ENCODE results near the gene CDH4. TPM values are rescaled to one million over a fixed set of nuclear protein-coding genes. Genes with fewer than 3 reads are reported as not detected.

CDH4 gene
- total and polyA plus RNA-seq, 2 donors from 2014 or later = 1.1 TPM; not detected in 1

DNA sequence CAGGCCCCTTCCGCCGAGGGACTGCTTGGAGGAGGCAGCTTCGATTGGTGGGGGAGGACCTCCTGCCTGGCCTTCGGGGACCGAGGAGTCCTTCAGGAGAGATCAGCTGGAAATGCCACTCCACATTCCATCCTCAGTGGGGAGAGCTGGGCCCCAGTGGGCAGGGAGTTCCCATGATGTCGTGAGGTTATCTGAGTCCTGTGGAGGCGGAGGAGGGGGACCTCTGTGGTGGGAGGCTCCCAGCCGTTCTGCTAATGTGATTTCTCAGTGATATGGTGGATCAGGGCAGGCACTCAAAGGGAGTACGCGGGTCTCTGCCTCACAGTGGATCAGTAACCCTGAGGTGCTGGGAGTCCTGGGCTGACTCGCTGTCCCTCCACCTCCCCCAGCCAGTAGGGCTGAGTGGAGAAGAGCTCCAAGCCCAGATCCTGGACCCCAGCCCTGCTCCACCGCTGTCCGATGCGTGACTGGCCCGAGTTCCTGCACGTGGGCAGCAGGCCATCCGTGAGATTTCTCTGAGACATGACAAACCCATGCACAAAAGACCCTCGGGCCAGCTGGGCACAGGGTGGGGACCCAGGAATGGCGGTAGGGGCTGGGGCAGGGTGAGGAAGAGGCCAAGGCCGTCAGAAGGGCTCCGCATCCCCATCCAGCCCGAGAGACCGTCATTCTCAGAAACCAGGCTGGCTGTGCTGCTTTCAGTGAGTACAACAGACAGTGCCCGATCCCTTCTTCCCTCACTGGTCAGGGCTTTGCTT lies 617.9 kb downstream of the CDH4 start:
- Histone ChIP-seq H3K4me1 (ENCODE audit: control insufficient read depth in 2 of 3, insufficient read depth in 2 of 3, low read depth in 1 of 3, low read length in 3 of 3) (no peaks in the 10 kb centered on the region), H3K27me3 (ENCODE audit: control insufficient read depth, insufficient read depth, low read length) (no peaks in the 10 kb centered on the region), H3K9me3 (ENCODE audit: control insufficient read depth in 2 of 3, insufficient read depth in 1 of 3, low read length in 3 of 3) (no peaks in the 10 kb centered on the region), H3K4me3 (ENCODE audit: low read length in 3 of 3) (no peak overlapping the region), H3K9ac (ENCODE audit: low read length in 3 of 3) (no peak overlapping the region), H3K27ac (ENCODE audit: low read depth in 2 of 2, low read length in 2 of 2) (no peak overlapping the region), H3K36me3 (ENCODE audit: control insufficient read depth in 2 of 3, insufficient read depth in 3 of 3, low read length in 3 of 3) (no peaks in the 10 kb centered on the region)
- intact Hi-C loops (cut with DNase I) = no loop called here
- TF ChIP-seq, protein P1, sequence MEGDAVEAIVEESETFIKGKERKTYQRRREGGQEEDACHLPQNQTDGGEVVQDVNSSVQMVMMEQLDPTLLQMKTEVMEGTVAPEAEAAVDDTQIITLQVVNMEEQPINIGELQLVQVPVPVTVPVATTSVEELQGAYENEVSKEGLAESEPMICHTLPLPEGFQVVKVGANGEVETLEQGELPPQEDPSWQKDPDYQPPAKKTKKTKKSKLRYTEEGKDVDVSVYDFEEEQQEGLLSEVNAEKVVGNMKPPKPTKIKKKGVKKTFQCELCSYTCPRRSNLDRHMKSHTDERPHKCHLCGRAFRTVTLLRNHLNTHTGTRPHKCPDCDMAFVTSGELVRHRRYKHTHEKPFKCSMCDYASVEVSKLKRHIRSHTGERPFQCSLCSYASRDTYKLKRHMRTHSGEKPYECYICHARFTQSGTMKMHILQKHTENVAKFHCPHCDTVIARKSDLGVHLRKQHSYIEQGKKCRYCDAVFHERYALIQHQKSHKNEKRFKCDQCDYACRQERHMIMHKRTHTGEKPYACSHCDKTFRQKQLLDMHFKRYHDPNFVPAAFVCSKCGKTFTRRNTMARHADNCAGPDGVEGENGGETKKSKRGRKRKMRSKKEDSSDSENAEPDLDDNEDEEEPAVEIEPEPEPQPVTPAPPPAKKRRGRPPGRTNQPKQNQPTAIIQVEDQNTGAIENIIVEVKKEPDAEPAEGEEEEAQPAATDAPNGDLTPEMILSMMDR (IDR thresholded peaks at IDR 0.05; ENCODE audit: borderline replicate concordance, extremely low read depth, insufficient read depth) = no peak
- DNase-seq (no peak), FAIRE-seq (no peak)

DNA sequence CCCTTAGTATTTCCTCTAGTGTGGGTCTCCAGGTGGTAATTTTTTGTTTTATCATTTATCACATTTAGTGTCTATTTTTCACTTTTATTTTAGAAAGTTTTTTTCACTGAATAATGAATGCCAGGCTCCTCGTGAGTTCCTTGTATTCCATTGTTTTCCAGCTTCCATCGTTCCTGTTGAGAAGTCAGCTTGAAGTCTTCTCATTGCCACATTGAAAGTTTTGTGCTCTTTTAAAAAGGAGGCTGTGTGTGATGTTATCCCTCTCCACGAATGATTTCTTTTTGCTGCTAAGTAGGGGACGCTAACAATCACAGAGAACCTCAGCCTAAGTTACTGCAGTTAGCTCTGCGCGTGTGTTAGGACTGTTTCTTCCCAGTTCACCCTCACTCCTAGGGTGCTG lies 619.1 kb downstream of the CDH4 start:
- no peaks in the 10 kb centered on the region for H3K36me3 ChIP-seq (ENCODE audit: control insufficient read depth in 2 of 3, insufficient read depth in 3 of 3, low read length in 3 of 3)
- no peak overlapping the region for H3K27ac ChIP-seq (ENCODE audit: low read depth in 2 of 2, low read length in 2 of 2)
- H3K27me3 ChIP-seq (ENCODE audit: control insufficient read depth, insufficient read depth, low read length) = no peaks in the 10 kb centered on the region
- DNase-seq (no peak), FAIRE-seq (no peak)
- TF ChIP-seq, protein P1 (IDR thresholded peaks at IDR 0.05; ENCODE audit: borderline replicate concordance, extremely low read depth, insufficient read depth) = no peak
- no peak overlapping the region for H3K4me3 ChIP-seq (ENCODE audit: low read length in 3 of 3)
- intact Hi-C loops (cut with DNase I) = no loop called here
- H3K9ac ChIP-seq (ENCODE audit: low read length in 3 of 3) = no peak overlapping the region
- no peaks in the 10 kb centered on the region for H3K9me3 ChIP-seq (ENCODE audit: control insufficient read depth in 2 of 3, insufficient read depth in 1 of 3, low read length in 3 of 3)
- no peaks in the 10 kb centered on the region for H3K4me1 ChIP-seq (ENCODE audit: control insufficient read depth in 2 of 3, insufficient read depth in 2 of 3, low read depth in 1 of 3, low read length in 3 of 3)

DNA sequence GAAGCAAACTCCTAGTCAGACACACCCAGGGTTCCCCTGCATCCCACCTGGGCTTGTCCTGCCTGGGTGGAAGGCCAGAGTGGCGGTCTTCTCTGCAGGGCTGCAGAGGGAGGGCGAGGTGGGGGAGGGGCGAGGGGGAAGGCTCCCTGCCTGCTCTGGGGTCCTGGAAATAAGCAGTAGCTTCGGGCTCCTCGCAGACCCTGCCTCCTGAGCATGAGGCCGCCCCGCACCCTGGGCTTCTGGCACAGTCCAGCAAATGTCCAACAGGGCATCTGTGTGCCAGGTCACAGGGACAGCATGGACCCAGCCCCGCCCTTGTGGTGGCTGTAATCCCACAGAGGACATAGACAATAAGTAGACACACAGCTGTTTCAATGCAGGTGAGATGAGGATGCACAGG lies 619.9 kb downstream of the CDH4 start:
- no peak overlapping the region for H3K27ac ChIP-seq (ENCODE audit: low read depth in 2 of 2, low read length in 2 of 2)
- DNase-seq (no peak), FAIRE-seq (no peak)
- TF ChIP-seq, protein P1 (IDR thresholded peaks at IDR 0.05; ENCODE audit: borderline replicate concordance, extremely low read depth, insufficient read depth) = no peak
- H3K4me3 ChIP-seq (ENCODE audit: low read length in 3 of 3) = no peak overlapping the region
- H3K9me3 ChIP-seq (ENCODE audit: control insufficient read depth in 2 of 3, insufficient read depth in 1 of 3, low read length in 3 of 3) = no peaks in the 10 kb centered on the region
- H3K27me3 ChIP-seq (ENCODE audit: control insufficient read depth, insufficient read depth, low read length) = no peaks in the 10 kb centered on the region
- intact Hi-C loops (cut with DNase I) = no loop called here
- H3K4me1 ChIP-seq (ENCODE audit: control insufficient read depth in 2 of 3, insufficient read depth in 2 of 3, low read depth in 1 of 3, low read length in 3 of 3) = no peaks in the 10 kb centered on the region
- H3K9ac ChIP-seq (ENCODE audit: low read length in 3 of 3) = no peak overlapping the region
- H3K36me3 ChIP-seq (ENCODE audit: control insufficient read depth in 2 of 3, insufficient read depth in 3 of 3, low read length in 3 of 3) = no peaks in the 10 kb centered on the region

Measured in kidney (tissue), 14 donors.